Measurements from ENCODE around the gene H1-8.

- TF ChIP-seq ZNF274 (IDR thresholded peaks at IDR 0.05; ENCODE audit: low read depth, low read length) (no peak), YY1 (IDR thresholded peaks at IDR 0.05; ENCODE audit: insufficient read depth, insufficient read length) (no peak), SUZ12 (IDR thresholded peaks at IDR 0.05; ENCODE audit: extremely low read depth, insufficient read depth, insufficient read length) (no peak)
Observed at GRCh38 chr3:129525341-129525968, 17.5 kb upstream of the H1-8 start.

All from NT2/D1 (cell line).